HG02798 (cell line): ENCODE results near the gene HNRNPDL.
"Not testable (repeated sequence)": the region's sequence is repeated elsewhere in the genome, so short reads cannot be mapped to it uniquely, and the experiment has no call there.

Source experiments
- ATAC-seq: cut with Tn5 transposase; IDR thresholded peaks from one replicate; pipeline ENCODE4 v1.9.1; 2021; ENCODE audit warnings: mild to moderate bottlenecking; ENCODE audit not compliant: unreplicated experiment, poor library complexity

The HNRNPDL gene

GRCh38 chr4:82434949-82435348 lies 4.7 kb upstream of the HNRNPDL start:
- no peak for ATAC-seq

DNA sequence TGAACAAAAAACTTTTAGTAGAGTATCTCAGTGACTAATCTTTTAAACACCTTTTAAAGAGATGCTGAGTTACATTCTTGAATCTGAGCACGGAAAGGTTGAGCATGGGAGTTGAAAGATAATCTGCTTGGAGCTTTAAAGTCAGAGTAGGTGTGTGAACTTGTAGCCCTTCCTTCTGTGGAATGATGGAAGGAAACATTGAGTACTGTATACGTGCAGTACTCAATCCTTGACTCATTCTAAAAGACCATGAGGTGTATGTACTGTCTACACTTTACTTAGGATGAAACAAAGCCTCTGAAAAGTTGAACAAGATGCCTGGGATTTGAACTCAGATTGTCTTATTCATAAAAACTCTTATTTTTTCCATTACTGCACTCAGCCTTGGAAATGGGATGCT lies 3.5 kb upstream of the HNRNPDL start:
- ATAC-seq = no peak

GRCh38 chr4:82432596-82432995 lies 2.3 kb upstream of the HNRNPDL start:
- no peak for ATAC-seq

GRCh38 chr4:82431831-82432230 lies 1.6 kb upstream of the HNRNPDL start:
- ATAC-seq = no peak

DNA sequence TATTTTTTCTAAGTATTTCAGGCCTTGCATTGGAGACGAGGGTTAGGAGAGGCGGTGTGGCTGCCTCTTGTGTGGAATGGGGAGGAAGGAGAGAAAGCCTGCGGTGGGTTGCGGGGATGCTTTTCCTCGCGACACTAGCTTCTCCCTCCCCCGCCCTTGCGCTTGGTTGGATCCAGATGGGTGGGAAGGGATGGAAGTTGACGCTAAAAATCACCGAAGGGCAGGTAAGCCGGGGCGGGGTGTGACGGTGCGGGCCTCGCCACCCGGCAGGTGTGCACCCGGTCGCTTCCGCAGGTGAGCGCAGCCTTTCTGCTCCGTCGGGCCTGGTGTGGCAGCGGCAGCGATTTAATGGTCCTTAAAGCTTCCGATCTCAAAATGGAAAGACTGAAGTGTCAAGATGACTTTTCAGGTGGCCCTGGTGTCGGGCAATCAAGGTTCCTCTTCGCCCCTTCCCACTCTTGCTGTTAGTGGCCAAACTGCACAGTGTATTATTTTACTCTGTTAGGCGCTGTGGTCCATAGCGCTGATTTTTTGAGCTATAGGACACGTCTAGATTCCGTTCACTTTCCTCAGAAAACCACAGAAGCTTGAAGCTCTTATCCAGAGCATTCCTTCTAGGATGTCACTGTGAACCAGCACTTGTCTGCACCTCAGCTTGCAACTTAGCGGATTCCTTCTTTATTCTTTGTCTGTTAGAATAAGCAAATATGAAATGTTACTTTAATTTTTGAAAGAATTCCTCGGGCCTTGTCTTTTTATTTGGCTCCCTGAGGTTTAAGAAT lies 893 bp upstream of the HNRNPDL start:
- ATAC-seq = no peak

GRCh38 chr4:82429728-82430192 lies 502 bp downstream of the HNRNPDL start:
- no peak for ATAC-seq

- peak; percentile 70 for ATAC-seq
Observed at GRCh38 chr4:82428969-82429727, 1.1 kb downstream of the HNRNPDL start.

DNA sequence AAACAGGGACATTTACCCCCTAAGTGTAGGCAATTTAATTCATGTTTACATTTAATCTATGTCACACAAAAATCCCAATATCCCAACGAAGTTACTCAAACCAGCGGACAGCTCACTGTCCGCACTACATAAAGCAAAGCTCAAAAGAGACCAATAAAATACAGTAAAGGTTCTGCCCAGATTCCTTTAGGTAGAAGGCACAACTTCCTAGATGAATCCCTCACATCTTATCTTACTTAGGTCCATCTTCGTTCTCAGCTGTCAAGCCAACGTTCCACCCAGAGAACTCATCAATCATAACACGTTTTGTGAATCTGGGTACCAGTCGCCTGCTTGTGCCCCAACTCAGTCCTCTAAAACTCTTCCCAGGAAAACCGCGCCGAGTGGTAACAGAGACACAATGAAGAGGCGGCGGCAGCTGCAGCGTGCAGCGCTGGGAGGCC lies 1.7 kb downstream of the HNRNPDL start:
- no peak for ATAC-seq

DNA sequence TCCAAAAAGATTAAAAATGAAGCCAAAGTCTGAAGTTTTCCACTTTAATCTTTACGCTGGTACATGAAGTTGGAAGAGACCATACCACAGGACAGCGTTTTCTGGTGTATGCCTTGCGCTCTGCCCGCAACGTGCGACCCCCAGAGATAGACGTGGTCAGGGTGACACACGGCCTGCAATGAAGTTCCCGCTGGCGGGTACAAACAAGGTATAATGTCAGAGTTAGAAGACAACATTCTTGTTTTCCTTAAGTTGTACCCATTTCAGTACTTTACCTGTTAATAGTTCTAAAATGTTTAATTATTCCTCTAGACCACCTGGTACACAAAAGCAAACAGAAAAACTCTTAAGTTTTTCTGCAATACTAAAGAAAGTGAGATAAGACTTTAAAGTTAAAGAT lies 4.8 kb downstream of the HNRNPDL start:
- no peak for ATAC-seq

DNA sequence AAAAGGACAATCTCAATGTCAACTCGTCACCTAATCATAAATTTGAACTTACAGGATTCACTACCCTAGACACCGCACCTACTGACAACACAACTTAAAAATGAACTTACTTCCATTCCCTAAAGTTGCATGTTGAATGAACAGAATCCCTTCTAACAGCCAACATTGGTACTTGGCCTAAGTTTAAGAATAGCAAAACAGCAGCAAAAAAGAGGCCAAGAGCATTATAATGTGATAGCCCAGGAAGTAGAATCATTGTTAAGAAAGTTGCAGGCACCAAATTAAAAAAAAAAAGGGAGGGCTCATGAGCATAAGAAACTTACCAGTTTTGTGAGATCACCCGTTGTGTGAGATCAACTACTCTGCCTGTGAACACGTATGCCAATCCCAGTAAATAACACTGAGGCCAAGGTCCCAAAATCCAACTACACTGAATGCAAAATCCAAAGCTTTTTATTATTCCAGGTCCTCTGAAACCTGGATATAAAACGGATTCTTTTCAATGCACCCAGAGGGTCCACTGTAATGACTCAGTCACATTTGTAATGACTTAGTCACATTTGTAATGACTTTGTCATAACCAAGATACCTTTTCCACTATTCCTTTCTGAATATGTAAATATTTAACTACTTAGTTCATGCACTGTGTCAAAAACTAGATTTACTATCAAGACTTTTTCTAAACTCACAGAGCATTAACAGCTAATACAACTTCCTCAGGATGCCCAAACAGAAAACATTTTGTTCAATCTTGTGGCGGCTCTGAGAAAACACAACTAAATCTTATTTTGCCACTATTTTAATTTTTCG lies 6.8 kb downstream of the HNRNPDL start:
- no peak for ATAC-seq

DNA sequence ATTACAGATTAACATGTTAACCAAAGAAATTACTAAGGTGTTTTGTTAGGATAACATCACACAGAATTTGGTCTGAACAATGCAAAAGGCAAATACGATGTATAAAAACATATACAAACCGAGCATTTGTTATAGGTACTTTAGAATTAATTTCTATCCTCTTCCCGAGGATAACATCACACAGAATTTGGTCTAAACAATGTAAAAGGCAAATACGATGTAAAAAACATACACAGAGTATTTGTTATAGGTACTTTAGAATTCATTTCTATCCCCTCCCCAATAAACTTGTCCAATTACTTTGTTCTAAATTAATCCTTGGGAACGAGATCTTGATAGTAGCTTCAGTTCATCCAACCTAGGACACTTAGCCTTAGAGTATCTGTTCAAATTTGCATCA lies 7.6 kb downstream of the HNRNPDL start:
- no peak for ATAC-seq

- ATAC-seq = no peak
Observed at GRCh38 chr4:82421796-82422560, 8.3 kb downstream of the HNRNPDL start.

- ATAC-seq = no peak
Observed at GRCh38 chr4:82419451-82419850, 10.8 kb downstream of the HNRNPDL start.

DNA sequence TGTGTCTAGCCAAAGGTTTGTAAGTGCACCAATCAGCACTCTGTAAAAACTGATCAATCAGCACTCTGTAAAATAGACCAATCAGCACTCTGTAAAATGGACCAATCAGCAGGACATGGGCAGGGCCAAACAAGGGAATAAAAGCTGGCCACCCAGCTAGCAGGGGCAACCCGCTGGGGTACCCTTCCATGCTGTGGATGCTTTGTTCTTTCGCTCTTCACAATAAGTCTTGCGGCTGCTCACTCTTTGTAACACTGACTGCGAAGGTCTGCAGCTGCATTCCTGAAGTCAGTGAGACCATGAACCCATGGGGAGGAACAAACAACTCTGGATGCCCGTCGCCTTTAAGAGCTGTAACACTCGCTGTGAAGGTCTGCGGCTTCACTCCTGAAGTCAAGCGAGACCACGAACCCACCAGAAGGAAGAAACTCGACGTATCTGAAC lies 14.3 kb downstream of the HNRNPDL start:
- ATAC-seq = no peak

- ATAC-seq = not testable (repeated sequence)
Observed at GRCh38 chr4:82415061-82415460, 15.2 kb downstream of the HNRNPDL start.

DNA sequence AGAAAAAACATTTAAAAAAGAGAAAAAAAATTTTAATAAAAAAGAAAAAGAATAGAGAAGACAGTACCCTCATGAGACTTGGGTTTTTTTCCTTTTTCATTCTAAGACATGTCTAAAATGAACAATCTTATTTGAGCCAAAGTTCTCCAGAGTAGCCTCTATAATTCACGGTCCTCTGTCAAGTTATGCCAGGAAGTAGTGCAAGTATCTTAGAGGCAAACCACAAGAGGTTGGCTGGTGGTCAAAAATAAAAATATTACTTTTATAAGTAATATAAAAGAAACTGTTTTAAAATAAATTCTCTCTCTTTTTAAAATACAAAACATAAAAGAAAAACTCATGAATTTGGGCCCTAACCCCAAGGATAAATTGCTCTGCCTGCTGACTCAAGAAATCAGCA lies 26.5 kb downstream of the HNRNPDL start:
- ATAC-seq = no peak

- no peak for ATAC-seq
Observed at GRCh38 chr4:82402196-82402775, 28.0 kb downstream of the HNRNPDL start.

GRCh38 chr4:82401600-82401999 lies 28.7 kb downstream of the HNRNPDL start:
- no peak for ATAC-seq

DNA sequence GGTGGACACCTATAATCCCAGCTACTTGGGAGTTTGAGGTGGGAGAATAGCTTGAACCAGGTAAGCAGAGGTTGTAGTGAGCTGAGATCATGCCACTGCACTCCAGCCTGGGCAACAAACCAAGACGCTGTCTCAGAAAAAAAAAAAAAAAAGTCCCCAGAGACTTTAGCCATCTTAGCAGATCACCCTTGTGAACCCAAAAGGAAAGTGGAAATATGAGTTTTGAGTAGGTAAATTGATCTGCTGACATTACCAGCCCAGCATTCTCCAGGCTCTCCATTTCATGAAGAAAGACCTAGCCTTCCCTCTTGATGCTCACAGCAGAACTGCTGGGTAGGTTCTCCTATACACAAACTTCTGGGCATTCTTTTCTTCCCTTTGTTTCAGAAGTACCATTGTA lies 32.0 kb downstream of the HNRNPDL start:
- no peak for ATAC-seq

DNA sequence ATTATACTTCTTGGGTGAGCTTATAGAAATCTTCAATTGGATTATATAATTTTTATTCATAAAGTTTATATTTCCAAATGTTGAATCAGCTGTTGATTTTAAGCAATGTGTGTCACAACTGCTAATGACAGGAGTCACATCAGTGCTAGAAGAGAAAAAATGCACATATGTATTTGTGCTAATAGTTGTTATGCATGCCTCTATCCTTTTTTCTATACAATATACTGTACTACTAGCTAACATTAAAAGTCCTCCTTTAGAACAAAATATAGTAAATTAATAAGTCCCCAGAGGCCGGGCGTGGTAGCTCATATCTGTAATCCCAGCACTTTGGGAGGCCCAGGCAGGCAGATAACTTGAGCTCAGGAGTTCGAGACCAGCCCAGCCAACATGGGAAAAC lies 32.7 kb downstream of the HNRNPDL start:
- no peak for ATAC-seq
